Ishikawa (cell line): ENCODE measurements around the gene NOD2.

Experiments used
- EP300 ChIP-seq: IDR thresholded peaks from 2 replicates; pipeline ENCODE4 v1.6.1; 2012; ENCODE audit warnings: borderline replicate concordance
- FOXM1 ChIP-seq: IDR thresholded peaks from 2 replicates; pipeline ENCODE4 v1.6.1; 2012; ENCODE audit warnings: low read depth, borderline replicate concordance
- YY1 ChIP-seq: IDR thresholded peaks from 2 replicates; pipeline ENCODE4 v1.6.1; 2012; ENCODE audit warnings: low read depth
- ZBTB7A ChIP-seq: IDR thresholded peaks from 2 replicates; pipeline ENCODE4 v1.6.1; 2012; ENCODE audit warnings: low read depth

- TF ChIP-seq FOXM1, result no peak
- no peak for TF ChIP-seq ZBTB7A
- TF ChIP-seq EP300, result no peak
- no peak for TF ChIP-seq YY1
Measured at GRCh38 chr16:50674831-50675230, 18.6 kb upstream of the NOD2 start.
